Astrocyte of the hippocampus (primary cell): ENCODE results near the gene OR6B2.

Experiments used
- DNase-seq: peaks from one replicate; pipeline ENCODE4 v3.0.0; 2011; ENCODE audit warnings: low read depth, low spot score

The OR6B2 gene

DNA sequence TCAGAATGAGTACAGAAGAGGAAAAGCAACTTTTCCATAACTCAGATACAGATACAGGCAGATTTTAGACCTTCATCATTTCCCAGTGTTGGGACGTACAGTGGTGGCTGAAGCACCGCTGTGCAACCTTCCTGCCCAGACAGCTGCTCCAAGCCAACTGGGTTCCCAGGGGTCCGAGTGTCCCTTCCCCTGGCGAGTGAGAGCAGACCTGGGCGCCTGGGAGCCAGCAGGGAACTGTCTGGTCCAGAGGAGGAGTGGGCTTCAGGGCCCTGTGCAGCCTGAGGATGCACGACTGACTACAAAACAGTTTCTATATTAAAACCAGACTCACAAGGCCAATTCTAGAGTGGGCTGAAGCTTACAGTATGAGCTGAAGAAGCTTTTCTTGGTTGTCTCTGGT lies 11.1 kb upstream of the OR6B2 start:
- DNase-seq, result no peak

DNA sequence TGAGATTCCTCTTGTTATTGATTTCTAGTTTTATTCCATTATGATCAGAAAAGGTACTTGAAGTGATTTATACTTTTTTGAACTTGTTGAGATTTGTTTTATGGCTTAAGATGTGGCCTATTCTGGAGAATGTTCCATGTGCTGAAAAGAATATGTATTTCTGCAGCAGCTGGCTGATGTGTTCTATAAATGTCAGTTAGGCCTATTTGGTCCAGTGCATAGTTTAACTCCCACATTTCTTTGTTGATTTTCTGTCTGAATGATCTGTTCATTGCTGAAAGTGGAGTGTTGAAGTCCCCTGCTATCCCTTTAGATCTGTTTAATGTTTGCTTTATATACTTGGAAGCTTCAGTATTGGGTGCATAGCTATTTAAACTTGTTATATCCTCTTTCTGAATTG lies 7.1 kb upstream of the OR6B2 start:
- DNase-seq, result no peak

DNA sequence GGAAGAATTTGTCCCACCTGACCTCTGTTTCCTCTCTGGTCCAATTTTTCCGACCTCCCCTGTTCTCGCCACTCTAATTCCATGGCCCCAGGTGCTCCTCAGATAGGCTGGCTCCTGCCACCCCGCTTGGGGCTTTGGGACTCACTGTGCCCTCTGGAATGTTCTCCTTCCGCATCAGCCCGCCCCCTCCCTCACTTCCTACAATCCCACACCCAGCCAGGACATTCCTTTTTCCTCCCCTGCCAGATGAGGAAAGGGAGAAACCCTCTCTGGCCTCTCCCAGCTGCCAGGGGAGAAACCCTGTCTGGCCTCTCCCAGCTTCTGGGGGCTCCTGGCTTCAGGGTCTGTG lies 3.1 kb upstream of the OR6B2 start:
- no peak for DNase-seq

DNA sequence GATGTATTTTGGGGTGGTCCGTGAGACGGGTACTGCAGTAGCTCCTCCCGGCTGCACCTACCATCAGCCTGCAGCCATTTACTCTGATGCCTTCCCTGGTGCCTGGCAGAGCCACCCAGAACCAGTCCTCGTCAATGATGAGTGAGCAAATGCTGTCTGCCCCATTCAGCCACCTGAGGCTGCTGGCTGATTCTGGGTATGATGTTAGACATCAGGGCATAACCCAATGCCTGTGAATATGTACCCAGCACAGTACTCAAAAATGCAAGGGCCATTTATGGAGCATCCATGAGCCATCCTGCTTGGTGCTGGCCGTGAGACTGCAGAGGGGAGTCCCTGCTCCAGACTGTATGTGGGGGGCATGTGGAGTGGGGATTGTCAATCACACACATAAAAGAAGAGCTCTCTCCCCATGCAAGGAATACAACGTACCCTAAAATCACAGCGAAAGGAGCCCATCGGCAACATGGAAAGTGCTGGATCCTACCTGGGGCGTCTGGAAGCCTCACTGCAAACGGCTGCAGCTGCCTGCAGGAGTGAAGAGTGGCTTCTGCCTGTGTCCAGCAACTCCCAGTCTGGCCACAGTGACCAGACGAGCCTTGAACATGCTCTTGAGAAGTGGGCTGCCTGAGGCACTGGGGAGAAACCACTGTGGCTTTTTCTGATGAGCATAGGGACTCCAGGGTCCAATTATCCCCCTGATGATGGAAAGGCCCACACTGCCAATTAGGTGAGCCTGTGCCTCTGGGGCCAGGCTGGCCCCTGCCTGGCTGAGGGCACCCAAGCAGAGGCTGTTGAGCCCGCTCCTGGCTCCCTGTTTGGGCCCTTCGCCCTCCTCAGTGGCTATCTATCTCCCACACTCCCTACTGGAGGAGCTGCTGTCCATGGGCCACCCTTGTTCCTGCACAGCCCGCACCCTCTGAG lies 2.4 kb upstream of the OR6B2 start:
- DNase-seq, result no peak

DNA sequence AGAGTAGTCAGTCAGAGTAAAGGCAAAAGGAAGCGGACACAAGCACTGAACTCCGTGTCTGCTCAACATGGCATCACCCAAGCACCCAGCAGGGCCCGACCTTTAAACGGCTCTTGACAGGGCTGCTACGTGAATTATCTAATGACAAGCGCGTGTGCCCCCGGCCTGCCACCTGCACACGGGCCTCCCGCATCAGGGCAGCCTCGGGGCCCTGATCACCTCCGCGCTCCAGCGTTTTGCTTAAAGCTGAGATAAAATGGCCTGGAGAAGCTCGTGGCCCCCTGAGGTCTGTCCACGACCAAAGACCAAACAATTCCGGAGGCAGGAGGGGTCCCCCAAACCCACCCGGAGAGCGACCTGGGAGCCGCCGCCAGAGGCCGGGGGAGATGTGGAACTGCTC lies 5.5 kb downstream of the OR6B2 start:
- peak; percentile 16 for DNase-seq

DNA sequence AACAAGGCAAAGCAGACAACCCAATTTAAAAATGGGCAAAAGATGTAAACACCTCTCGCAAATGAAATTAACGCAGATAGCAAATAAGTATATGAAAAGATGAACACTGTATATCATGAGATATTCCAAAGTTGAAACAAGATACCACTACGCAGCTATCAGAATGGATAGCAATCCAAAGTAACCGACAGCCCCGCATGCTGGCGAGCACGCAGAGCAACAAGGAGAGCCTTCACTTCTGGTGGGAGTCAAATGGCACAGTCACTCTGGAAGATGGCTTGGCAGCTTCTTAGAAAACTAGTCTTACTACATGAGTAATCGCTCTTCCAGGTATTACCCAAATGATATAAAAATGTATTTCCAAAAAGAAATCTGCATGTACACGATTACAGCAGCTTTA lies 6.4 kb downstream of the OR6B2 start:
- DNase-seq, result no peak

GRCh38 chr2:240021488-240022104 lies 8.6 kb downstream of the OR6B2 start:
- peak; percentile 80 for DNase-seq

DNA sequence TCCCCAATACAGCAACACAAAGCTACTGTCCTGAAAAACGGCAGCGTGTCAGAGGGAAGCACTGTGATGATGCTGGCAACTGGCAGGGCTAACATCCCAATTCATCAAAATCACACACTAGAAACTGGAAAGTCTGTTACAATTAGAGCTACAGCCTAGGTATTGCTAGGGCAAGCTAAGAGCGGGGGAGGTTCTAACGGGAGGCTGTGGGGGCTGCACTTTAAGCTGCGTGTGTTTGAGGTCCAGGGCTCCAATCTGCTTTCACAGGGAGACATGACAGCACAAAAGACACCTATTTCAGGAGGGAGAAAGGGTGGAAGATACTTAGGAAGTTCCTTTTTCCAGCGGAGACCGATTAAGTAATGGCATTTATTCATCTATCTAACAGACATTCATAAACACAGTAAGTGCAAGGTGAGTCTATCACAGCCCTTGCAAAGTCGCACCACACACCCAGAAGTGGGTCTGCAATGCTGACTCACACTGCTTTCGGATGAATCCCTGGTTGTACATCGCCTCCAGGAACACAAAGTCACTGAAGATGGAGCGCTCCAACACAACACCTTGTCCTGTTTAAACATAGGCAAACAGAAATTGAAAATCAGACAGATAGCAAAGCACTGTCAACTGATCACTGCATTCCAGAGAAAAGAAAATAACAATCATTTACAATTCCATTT lies 12.0 kb downstream of the OR6B2 start:
- no peak for DNase-seq

DNA sequence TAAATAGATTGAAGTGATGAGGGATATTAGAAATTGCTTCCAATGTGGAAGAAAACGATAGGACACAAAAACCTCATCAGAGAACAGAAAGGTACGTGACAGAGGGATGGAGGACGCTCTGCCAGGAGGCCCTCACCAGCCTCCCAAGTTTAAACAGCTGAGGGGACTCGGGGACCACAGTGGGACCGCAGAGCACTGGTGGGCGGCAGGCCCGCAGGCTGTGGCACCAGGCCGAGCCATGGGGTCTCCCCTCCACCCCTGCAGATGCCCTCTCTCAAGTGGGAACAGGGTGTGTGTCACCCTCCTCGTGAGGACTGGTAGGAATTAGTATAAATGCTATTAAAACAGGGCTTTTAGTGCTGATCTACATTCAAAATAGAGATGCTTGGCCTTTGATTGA lies 15.9 kb downstream of the OR6B2 start:
- no peak for DNase-seq

DNA sequence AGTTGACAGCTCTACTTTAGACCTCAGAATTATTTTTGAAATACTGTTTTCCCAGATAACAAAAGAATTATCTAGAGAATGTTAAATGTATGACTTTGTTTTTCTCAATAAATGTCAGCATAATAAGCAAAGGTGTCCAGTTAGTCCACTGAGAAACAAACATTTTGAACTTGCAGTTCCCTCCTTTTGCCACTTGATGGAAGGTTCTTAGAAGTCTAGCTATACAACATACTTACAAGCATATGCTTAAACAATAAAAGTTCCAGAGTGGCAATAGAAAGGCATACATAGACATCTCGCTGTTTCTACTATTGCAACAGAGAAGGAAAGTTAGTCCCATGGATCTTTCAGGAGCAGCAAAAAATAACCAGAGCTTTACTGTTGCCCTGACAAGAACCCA lies 16.9 kb downstream of the OR6B2 start:
- DNase-seq, result peak; percentile 20

- no peak for DNase-seq
Measured at GRCh38 chr2:240002983-240003382, 27.2 kb downstream of the OR6B2 start.

- DNase-seq, result no peak
Measured at GRCh38 chr2:240000671-240001070, 29.6 kb downstream of the OR6B2 start.

DNA sequence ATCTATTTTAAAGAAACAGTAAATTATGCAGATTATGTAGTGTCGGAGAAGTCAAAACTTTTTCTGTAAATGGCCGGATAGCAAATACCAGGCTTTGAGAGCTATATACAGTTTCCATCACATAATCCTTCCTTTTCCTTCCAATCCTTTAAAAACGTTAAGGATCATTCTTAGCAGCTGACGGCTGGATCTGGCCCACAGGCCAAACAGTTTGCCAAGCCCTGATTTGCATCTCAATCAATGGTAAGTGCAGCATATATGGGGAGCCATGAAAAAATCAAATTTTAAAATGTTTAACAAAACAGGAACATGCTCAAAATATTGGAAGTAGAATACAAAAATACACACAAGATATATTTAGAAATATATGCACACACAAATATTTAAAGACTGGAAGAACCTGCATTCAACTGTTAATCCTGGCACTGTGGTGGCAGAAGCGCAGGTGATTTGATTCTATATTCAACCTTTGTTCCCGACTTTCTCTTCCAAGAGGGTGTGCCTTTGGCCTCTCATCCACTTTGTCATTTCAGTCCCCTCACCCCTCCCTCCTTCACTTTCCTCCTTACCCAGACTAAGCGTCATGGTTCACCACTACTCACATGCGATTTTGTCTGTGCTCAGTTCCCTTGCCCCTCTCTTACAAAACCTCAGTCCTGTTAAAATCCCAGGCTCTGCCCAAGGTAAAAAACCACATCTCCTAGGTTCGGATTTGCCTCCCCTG lies 32.4 kb downstream of the OR6B2 start:
- DNase-seq, result no peak

DNA sequence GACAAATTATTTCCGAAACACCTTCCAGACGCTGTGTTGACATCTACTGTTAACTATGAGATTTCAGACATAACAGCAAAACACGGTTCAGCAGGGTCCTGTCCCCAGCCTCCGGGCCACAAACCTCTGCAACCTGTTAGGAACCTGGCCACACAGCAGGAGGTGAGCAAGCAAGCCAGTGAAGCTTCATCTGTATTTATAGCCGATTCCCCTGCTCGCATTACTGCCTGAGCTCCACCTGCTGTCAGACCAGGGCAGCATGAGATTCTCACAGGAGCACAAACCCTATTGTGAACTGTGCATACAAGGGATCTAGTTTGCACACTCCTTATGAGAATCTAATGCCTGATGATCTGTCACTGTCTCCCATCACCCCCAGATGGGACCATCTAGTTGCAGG lies 36.1 kb downstream of the OR6B2 start:
- no peak for DNase-seq

DNA sequence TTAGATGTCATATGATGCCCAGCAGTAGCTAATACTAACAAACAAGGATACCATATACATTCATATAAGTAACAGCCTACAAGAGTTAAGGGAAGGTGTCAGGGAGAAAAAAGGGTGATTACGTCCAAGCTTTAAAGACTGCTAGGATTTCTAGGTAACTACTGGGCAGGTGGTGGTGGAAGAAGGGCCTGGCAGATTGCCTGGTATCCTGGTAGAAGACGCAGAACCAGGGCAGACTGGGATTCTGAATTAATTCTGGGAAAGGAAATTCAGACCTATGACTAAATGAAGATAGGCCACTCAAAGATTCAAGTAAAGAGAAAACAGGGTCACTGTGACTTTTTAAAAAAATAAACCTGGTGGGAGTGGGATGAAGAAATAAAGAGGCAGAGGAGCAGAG lies 36.9 kb downstream of the OR6B2 start:
- DNase-seq, result no peak

GRCh38 chr2:239991689-239992314 lies 38.4 kb downstream of the OR6B2 start:
- DNase-seq, result peak; percentile 74

GRCh38 chr2:239990966-239991365 lies 39.3 kb downstream of the OR6B2 start:
- DNase-seq, result no peak

- DNase-seq, result no peak
Measured at GRCh38 chr2:239985356-239985755, 44.9 kb downstream of the OR6B2 start.

DNA sequence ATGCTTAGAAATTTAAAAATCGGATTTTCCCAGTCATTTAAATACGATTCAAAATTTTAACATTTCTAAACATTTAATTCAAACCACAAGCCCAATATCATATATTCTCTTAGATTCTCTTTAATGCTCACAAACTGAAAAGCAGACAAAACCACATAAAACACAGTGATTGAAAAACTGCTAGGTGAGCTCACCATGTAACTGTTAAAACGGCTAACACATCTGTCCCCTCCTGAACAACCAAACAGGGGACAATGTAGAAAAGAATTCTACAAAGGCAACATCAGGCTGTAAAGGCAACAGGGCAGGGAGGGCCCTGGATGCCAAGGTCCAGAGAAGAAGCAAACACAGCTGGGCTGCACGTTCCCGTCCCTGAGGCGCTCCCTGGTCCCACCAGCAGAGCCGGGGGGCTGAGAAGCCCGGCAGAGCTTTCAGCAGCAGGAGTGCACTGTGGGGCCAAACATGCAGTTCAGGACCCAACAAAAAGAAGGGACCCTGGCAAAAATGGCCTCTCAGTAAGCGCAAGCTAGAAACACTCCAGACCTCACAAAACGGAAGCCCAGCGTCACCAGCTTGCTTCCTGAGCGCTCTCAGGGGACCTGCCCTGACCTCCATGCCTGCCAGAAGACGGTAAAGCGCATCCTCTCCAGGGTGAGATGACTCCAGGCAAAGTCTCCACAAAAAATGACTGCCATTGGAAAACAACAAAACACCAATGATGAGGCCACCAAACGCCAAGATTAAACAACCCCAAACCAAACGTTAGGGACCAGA lies 45.6 kb downstream of the OR6B2 start:
- DNase-seq, result no peak

- no peak for DNase-seq
Measured at GRCh38 chr2:239983004-239983778, 47.0 kb downstream of the OR6B2 start.
